Memory B cell (primary cell): Measurements from ENCODE around the gene TSPAN15.
A peak's percentile ranks its signal among the peaks of the same experiment; 100 is the strongest.

Experiments
- ATAC-seq: fragments of 150-1000 bp; cut with Tn5 transposase; 2 replicates; pipeline ENCODE4 v1.10.0; 2021; ENCODE audit warnings: low read depth, mild to moderate bottlenecking, moderate library complexity
- DNase-seq, 2 donors: peaks; one replicate each; pipeline ENCODE4 v3.0.0; 2022; ENCODE audit warnings: low spot score in 2 of 2
- H3K27ac Mint-ChIP-seq: one replicate; pipeline ENCODE4 v1.8.0; 2022; ENCODE audit warnings: mild to moderate bottlenecking, moderate library complexity, mixed read lengths
- H3K27me3 Mint-ChIP-seq: one replicate; pipeline ENCODE4 v1.8.0; 2022; ENCODE audit warnings: mixed read lengths
- H3K36me3 Mint-ChIP-seq: one replicate; pipeline ENCODE4 v1.8.0; 2022; ENCODE audit warnings: mild to moderate bottlenecking, mixed read lengths
- H3K4me1 Mint-ChIP-seq: one replicate; pipeline ENCODE4 v1.8.0; 2022; ENCODE audit warnings: mixed read lengths
- H3K4me3 Mint-ChIP-seq: one replicate; pipeline ENCODE4 v1.8.0; 2022; ENCODE audit warnings: mild to moderate bottlenecking, moderate library complexity, mixed read lengths
- H3K9me3 Mint-ChIP-seq: one replicate; pipeline ENCODE4 v1.8.0; 2022; ENCODE audit warnings: mixed read lengths

TSPAN15 gene

DNA sequence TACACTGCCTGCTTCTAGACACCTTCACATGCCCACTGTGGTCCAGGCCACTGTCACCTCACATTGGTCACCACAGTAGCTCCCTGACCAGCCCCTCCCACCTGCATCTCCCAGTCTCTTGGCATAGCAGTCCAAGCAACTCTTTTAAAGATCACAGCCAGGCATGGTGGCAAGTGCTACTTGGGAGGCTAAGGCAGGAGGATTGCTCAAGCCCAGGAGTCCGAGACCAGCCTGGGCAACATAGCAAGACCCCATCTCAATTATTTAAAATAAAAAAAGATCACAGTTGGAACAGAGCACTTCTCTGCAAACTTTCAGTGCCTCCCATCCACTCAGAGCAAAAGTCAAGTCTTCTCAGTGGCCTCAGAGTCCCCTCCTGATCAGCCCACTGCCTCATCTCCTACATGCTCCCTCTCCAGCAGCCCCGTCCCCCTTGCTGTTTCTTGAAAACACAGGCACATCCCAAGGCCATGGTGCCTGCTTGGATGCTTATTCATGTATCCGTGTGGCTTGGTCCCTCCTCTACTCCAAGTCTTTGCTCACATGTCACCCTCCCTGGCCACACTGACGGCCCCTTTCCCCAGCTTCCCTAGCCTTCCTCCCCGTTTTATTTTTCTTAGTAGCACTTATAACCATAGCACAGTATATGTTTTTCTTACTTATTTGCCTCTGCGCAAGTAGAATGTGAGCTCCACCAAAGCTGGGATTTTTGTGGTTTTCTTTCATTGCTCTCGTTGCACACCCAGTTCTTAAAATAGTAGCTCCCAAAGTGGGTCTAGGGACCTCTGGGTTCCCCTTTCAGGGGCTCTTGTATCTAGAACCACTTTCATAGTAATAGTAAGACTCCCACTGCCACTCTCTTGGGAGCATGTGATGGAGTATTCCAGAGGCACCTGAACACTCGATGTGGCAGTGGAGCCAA lies 19.5 kb downstream of the TSPAN15 start:
- H3K4me1 Mint-ChIP-seq = no peaks in the 10 kb centered on the region
- peaks cover 26% of the 10 kb centered on the region for H3K27me3 Mint-ChIP-seq
- ATAC-seq = no peak
- DNase-seq = no peak
- no peaks in the 10 kb centered on the region for H3K9me3 Mint-ChIP-seq
- no peak overlapping the region for H3K4me3 Mint-ChIP-seq
- no peaks in the 10 kb centered on the region for H3K36me3 Mint-ChIP-seq
- no peak overlapping the region for H3K27ac Mint-ChIP-seq

GRCh38 chr10:69472142-69472541 lies 20.9 kb downstream of the TSPAN15 start:
- Mint-ChIP-seq H3K27me3 (peaks cover 29% of the 10 kb centered on the region), H3K36me3 (no peaks in the 10 kb centered on the region), H3K4me1 (no peaks in the 10 kb centered on the region), H3K9me3 (no peaks in the 10 kb centered on the region), H3K4me3 (no peak overlapping the region), H3K27ac (no peak overlapping the region)
- no peak for ATAC-seq
- no peak for DNase-seq

DNA sequence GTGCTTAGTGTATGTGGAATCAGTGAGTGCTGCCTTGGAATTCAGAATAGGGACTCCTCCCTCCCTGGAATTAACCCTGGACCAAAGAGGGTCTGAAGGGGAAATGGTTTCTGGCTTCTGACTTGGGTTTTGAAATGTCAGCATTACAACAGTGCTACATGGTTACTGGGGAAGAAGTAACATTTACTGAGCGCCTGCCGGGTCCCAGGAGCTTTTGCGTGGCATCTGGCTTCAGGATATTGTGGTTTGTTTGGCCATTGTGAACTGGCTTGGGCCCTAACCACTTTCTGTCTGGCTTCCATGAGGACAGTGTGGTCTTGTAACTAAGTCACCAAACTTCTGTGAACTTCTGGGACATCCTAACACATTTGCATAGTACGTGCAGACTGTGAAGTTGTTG lies 21.3 kb downstream of the TSPAN15 start:
- Mint-ChIP-seq H3K27ac (no peak overlapping the region), H3K9me3 (no peaks in the 10 kb centered on the region), H3K27me3 (peaks cover 29% of the 10 kb centered on the region), H3K4me3 (no peak overlapping the region), H3K36me3 (no peaks in the 10 kb centered on the region), H3K4me1 (no peaks in the 10 kb centered on the region)
- ATAC-seq (no peak), DNase-seq (no peak)

GRCh38 chr10:69473304-69473990 lies 22.2 kb downstream of the TSPAN15 start:
- H3K36me3 Mint-ChIP-seq = no peaks in the 10 kb centered on the region

GRCh38 chr10:69474742-69475432 lies 23.6 kb downstream of the TSPAN15 start:
- no peak overlapping the region for H3K27ac Mint-ChIP-seq
- no peaks in the 10 kb centered on the region for H3K4me1 Mint-ChIP-seq

More at GRCh38 chr10:69473304-69473990, 22.2 kb downstream of the TSPAN15 start:
- Mint-ChIP-seq H3K27me3 (peaks cover 31% of the 10 kb centered on the region), H3K27ac (no peak overlapping the region), H3K9me3 (no peaks in the 10 kb centered on the region), H3K4me3 (no peak overlapping the region), H3K4me1 (no peaks in the 10 kb centered on the region)
- ATAC-seq (no peak), DNase-seq (no peak)

DNA sequence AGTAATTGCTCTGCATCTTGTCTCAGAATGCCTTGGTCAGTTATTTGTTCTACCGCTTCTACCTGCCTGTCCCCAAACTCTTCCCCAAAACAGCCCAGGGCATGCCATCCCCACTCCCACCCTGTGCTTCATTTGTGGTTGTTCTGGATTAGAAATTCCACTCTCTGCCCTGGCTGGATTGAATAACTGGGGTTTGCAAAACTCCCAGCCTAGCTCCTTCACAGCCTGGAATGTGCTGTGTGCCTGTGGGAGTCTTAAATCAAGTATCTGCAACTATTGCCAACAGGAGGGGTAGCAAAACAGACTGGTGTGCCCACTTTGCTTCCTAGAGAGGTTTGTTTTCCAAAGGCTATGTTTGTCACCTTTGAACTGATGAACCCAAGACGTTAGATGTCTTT lies 24.2 kb downstream of the TSPAN15 start:
- H3K9me3 Mint-ChIP-seq = no peaks in the 10 kb centered on the region
- no peak overlapping the region for H3K27ac Mint-ChIP-seq
- H3K27me3 Mint-ChIP-seq = peaks cover 31% of the 10 kb centered on the region

More at GRCh38 chr10:69474742-69475432, 23.6 kb downstream of the TSPAN15 start:
- no peak for ATAC-seq
- no peak for DNase-seq
- no peaks in the 10 kb centered on the region for H3K36me3 Mint-ChIP-seq
- H3K27me3 Mint-ChIP-seq = peaks cover 31% of the 10 kb centered on the region
- no peaks in the 10 kb centered on the region for H3K9me3 Mint-ChIP-seq
- H3K4me3 Mint-ChIP-seq = no peak overlapping the region

GRCh38 chr10:69477968-69478597 lies 26.8 kb downstream of the TSPAN15 start:
- H3K9me3 Mint-ChIP-seq = no peaks in the 10 kb centered on the region
- peaks cover 9% of the 10 kb centered on the region for H3K4me1 Mint-ChIP-seq
- no peak for ATAC-seq
- no peak overlapping the region for H3K4me3 Mint-ChIP-seq
- no peak overlapping the region for H3K27ac Mint-ChIP-seq
- no peaks in the 10 kb centered on the region for H3K36me3 Mint-ChIP-seq
- H3K27me3 Mint-ChIP-seq = peaks cover 18% of the 10 kb centered on the region
- no peak for DNase-seq

More for the DNA sequence above, 24.2 kb downstream of the TSPAN15 start:
- Mint-ChIP-seq H3K4me1 (no peaks in the 10 kb centered on the region), H3K4me3 (no peak overlapping the region), H3K36me3 (no peaks in the 10 kb centered on the region)
- ATAC-seq = no peak
- no peak for DNase-seq

- peaks cover 9% of the 10 kb centered on the region for H3K4me1 Mint-ChIP-seq
- H3K9me3 Mint-ChIP-seq = no peaks in the 10 kb centered on the region
- DNase-seq = no peak
- H3K27me3 Mint-ChIP-seq = peaks cover 11% of the 10 kb centered on the region
- no peak overlapping the region for H3K27ac Mint-ChIP-seq
- H3K4me3 Mint-ChIP-seq = no peak overlapping the region
- ATAC-seq = no peak
- H3K36me3 Mint-ChIP-seq = no peaks in the 10 kb centered on the region
Measured at GRCh38 chr10:69479240-69480067, 28.2 kb downstream of the TSPAN15 start.

- Mint-ChIP-seq H3K4me1 (peaks cover 9% of the 10 kb centered on the region), H3K36me3 (no peaks in the 10 kb centered on the region), H3K27ac (no peak overlapping the region), H3K9me3 (no peaks in the 10 kb centered on the region), H3K4me3 (no peak overlapping the region), H3K27me3 (peaks cover 11% of the 10 kb centered on the region)
- DNase-seq (no peak), ATAC-seq (no peak)
Measured at GRCh38 chr10:69480068-69480412, 28.8 kb downstream of the TSPAN15 start.

DNA sequence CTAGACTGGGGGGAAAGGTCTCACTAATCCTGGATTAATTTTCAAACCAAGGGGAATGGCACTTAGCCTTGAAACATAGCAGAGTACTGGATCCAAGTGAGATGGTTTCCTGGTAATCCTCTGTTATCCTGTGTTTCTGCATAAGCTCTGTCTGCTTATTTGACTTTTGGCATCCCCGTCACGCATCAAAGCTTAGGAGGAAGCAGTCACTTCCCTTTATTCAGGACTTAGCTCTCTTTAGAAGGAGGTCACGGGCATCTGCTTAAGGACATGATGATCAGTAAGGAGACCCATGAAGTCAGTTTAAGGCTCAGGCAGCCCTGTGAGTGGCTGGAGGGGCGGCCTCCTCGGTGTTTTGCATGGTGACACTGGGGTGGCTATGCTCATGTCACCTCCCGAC lies 30.0 kb downstream of the TSPAN15 start:
- peak in 1 of 2 donors; percentile 7 for DNase-seq
- no peak overlapping the region for H3K4me3 Mint-ChIP-seq
- ATAC-seq = peak; percentile 77
- peaks cover 9% of the 10 kb centered on the region for H3K4me1 Mint-ChIP-seq
- H3K9me3 Mint-ChIP-seq = no peaks in the 10 kb centered on the region
- peaks cover 12% of the 10 kb centered on the region for H3K27me3 Mint-ChIP-seq
- H3K27ac Mint-ChIP-seq = no peak overlapping the region
- no peaks in the 10 kb centered on the region for H3K36me3 Mint-ChIP-seq

DNA sequence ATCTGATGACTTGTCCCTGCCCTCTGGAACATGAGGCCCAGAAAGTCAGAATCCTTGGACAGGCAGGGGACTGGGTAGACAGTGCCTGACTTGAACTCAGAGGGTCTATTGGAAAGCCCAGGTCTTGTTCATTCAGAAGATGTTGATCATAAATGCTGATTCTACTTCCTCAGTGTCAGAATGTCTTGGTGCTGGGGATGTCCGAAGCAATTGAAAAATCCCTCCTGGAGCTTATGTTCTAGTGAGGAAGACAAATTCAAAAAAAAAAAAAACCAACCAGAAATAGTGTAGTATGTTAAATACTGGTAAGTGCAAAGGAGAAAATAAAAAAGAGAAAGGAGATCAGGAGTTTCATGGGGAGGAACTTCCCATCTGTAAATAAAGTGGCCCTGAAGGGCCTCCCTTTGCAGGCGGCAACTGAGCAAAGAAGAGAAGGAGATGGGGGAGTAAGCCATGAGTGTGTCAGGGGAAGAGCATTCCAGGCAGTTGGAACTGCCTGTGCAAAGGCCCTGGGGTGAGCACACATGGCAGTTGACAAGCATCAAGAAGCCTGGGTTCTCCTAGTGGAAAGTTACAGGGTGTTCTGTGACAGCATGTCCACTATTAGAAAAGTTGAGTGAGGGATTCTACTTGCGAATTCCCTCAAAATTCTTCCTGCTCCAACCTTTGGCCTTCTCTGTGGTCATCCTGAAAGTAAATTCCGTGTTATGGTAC lies 30.7 kb downstream of the TSPAN15 start:
- DNase-seq (no peak), ATAC-seq (no peak)
- peak overlapping the region; percentile 3 for H3K27ac Mint-ChIP-seq
- H3K4me3 Mint-ChIP-seq = no peak overlapping the region
- H3K9me3 Mint-ChIP-seq = no peaks in the 10 kb centered on the region
- H3K27me3 Mint-ChIP-seq = peaks cover 13% of the 10 kb centered on the region
- peaks cover 9% of the 10 kb centered on the region for H3K4me1 Mint-ChIP-seq
- H3K36me3 Mint-ChIP-seq = no peaks in the 10 kb centered on the region

DNA sequence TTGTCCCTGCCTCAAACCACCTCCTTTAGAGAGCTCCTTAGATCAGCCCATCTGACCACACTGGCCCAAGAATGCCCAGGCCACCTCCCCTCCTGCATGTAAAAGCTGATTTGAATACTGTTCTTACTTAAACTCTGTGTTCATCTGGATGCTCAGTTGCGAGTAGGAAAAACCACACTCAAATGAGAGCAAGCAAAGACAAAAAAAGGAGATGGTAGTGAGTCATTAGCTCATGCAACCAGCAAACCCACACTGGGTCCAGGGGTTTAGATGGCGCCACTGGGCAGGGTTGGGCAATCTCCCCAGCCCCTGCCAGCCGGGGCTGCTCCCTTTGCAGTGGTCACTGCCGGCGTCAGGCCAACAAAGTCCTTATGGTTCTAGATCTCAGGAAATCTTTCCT lies 32.7 kb downstream of the TSPAN15 start:
- H3K4me3 Mint-ChIP-seq = no peak overlapping the region
- peaks cover 9% of the 10 kb centered on the region for H3K4me1 Mint-ChIP-seq
- peaks cover 10% of the 10 kb centered on the region for H3K9me3 Mint-ChIP-seq
- ATAC-seq (no peak), DNase-seq (no peak)
- peaks cover 11% of the 10 kb centered on the region for H3K27me3 Mint-ChIP-seq
- no peaks in the 10 kb centered on the region for H3K36me3 Mint-ChIP-seq
- H3K27ac Mint-ChIP-seq = no peak overlapping the region

GRCh38 chr10:69484736-69485135 lies 33.5 kb downstream of the TSPAN15 start:
- Mint-ChIP-seq H3K9me3 (peaks cover 10% of the 10 kb centered on the region), H3K27ac (no peak overlapping the region), H3K4me1 (peaks cover 9% of the 10 kb centered on the region), H3K36me3 (no peaks in the 10 kb centered on the region), H3K4me3 (no peak overlapping the region), H3K27me3 (peaks cover 11% of the 10 kb centered on the region)
- ATAC-seq = no peak
- DNase-seq = no peak
